SK-N-SH (cell line): ENCODE data around the gene NEK8. TPM values are rescaled to one million over a fixed set of nuclear protein-coding genes. Genes with fewer than 3 reads are reported as not detected.

Experiments used
- CTCF ChIA-PET: fragments of 300-600, 350-600 bp; formaldehyde crosslinking; extraction: SDS; loops from one replicate; lab custom pipeline; 2021; lab: Yijun Ruan, JAX
- POLR2A ChIA-PET: fragments of 350-600 bp; sonication (Branson Sonifier 250); formaldehyde crosslinking; extraction: SDS; loops from one replicate; lab custom pipeline; 2020; ENCODE audit warnings: antibody characterized with exemption, inconsistent platforms; lab: Yijun Ruan, JAX
- DNase-seq: peaks from one replicate; pipeline ENCODE4 v3.0.0; 2012
- H2AFZ ChIP-seq: fragments of 200-600 bp; sonication (generic); 2 replicates; pipeline ENCODE4 v1.8.1; 2016; ENCODE audit warnings: antibody characterized with exemption, mild to moderate bottlenecking, low read depth
- H3F3A ChIP-seq: fragments of 200-600 bp; sonication (generic); replicated peaks from 2 replicates; pipeline ENCODE3; 2016; ENCODE audit warnings: antibody characterized with exemption, mild to moderate bottlenecking; ENCODE audit not compliant: insufficient read depth
- H3K27ac ChIP-seq, 2 experiments: fragments of 200-500 bp in 1 of 2; fragments of 200-600 bp in 1 of 2; sonication (Bioruptor generic) in 1 of 2; sonication (generic), shearing (Covaris generic) in 1 of 2; 2 replicates each; pipeline versions ENCODE4 v1.5.1 to v1.6.1; 2014 to 2016; ENCODE audit warnings: low read depth in 2 of 2, inconsistent platforms in 1 of 2, low read length in 1 of 2, mild to moderate bottlenecking in 1 of 2, mixed read lengths in 1 of 2
- H3K27me3 ChIP-seq: fragments of 200-600 bp; sonication (generic), shearing (Covaris generic); 2 replicates; pipeline ENCODE4 v1.6.1; 2016; ENCODE audit warnings: mixed run types; ENCODE audit not compliant: insufficient read depth
- H3K36me3 ChIP-seq, 2 experiments: fragments of 200-500 bp in 1 of 2; fragments of 200-600 bp in 1 of 2; sonication (Bioruptor generic) in 1 of 2; sonication (generic) in 1 of 2; replicated peaks in 1 of 2; 2 replicates each; pipeline versions ENCODE3 to v1.5.1; 2014 to 2016; ENCODE audit warnings: low read length in 1 of 2, mild to moderate bottlenecking in 1 of 2; ENCODE audit not compliant: insufficient read depth in 2 of 2, control insufficient read depth in 1 of 2
- H3K4me1 ChIP-seq, 2 experiments: fragments of 200-500 bp in 1 of 2; fragments of 200-600 bp in 1 of 2; sonication (Bioruptor generic) in 1 of 2; sonication (generic), shearing (Covaris generic) in 1 of 2; 2 replicates each; pipeline versions ENCODE4 v1.5.1 to v1.6.1; 2014 to 2016; ENCODE audit warnings: low read depth in 1 of 2, low read length in 1 of 2, mixed run types in 1 of 2; ENCODE audit not compliant: insufficient read depth in 2 of 2, control insufficient read depth in 1 of 2
- H3K4me2 ChIP-seq: fragments of 200-600 bp; sonication (generic), shearing (Covaris generic); 2 replicates; pipeline ENCODE4 v1.6.1; 2017; ENCODE audit warnings: mixed run types
- H3K4me3 ChIP-seq, 2 experiments: fragments of 200-500 bp in 1 of 2; fragments of 200-600 bp in 1 of 2; sonication (Bioruptor generic) in 1 of 2; sonication (generic), shearing (Covaris generic) in 1 of 2; 2 replicates each; pipeline versions ENCODE4 v1.5.1 to v1.8.1; 2014 to 2016; ENCODE audit warnings: low read depth in 2 of 2, inconsistent platforms in 1 of 2, low read length in 1 of 2, mild to moderate bottlenecking in 1 of 2, mixed read lengths in 1 of 2, moderate library complexity in 1 of 2
- H3K79me2 ChIP-seq: fragments of 200-600 bp; sonication (generic); 2 replicates; pipeline ENCODE4 v1.8.1; 2017; ENCODE audit warnings: mild to moderate bottlenecking; ENCODE audit not compliant: insufficient read depth
- H3K9ac ChIP-seq: fragments of 200-600 bp; sonication (generic); 2 replicates; pipeline ENCODE4 v1.6.1; 2017; ENCODE audit warnings: mixed run types
- H3K9me2 ChIP-seq: fragments of 200-600 bp; sonication (generic); 2 replicates; pipeline ENCODE4 v1.6.1; 2017; ENCODE audit warnings: mixed run types
- H3K9me3 ChIP-seq: fragments of 200-600 bp; sonication (generic); 2 replicates; pipeline ENCODE4 v1.6.1; 2017; ENCODE audit warnings: mixed run types, mild to moderate bottlenecking, moderate library complexity
- H4K20me1 ChIP-seq: fragments of 200-600 bp; sonication (generic); 2 replicates; pipeline ENCODE4 v1.6.1; 2017; ENCODE audit warnings: mild to moderate bottlenecking, mixed run types; ENCODE audit not compliant: insufficient read depth
- CTCF ChIP-seq: fragments of 200-600 bp; sonication (generic); IDR thresholded peaks from 2 replicates; pipeline ENCODE4 v1.6.1; 2017; ENCODE audit warnings: antibody characterized with exemption, mild to moderate bottlenecking, moderate library complexity
- EZH2phosphoT487 ChIP-seq: fragments of 200-600 bp; sonication (generic); IDR thresholded peaks from 2 replicates; pipeline ENCODE4 v1.6.1; 2017; ENCODE audit warnings: low read depth, mixed run types, mild to moderate bottlenecking, antibody characterized with exemption, moderate library complexity, borderline replicate concordance
- FOSL2 ChIP-seq: IDR thresholded peaks from 2 replicates; pipeline ENCODE4 v1.4.0; 2012; ENCODE audit warnings: low read depth, mild to moderate bottlenecking, moderate library complexity, borderline replicate concordance
- FOXM1 ChIP-seq: IDR thresholded peaks from 2 replicates; pipeline ENCODE4 v1.4.0; 2012; ENCODE audit warnings: low read depth, mild to moderate bottlenecking
- GABPA ChIP-seq: IDR thresholded peaks from 2 replicates; pipeline ENCODE4 v1.4.0; 2012; ENCODE audit warnings: low read depth, mild to moderate bottlenecking
- GATA2 ChIP-seq: sonication (generic); formaldehyde crosslinking; IDR thresholded peaks from 2 replicates; pipeline ENCODE4 v1.5.0; 2020; ENCODE audit warnings: mild to moderate bottlenecking, missing genetic modification reagents
- JUND ChIP-seq: IDR thresholded peaks from 2 replicates; pipeline ENCODE4 v1.4.0; 2012
- MAX ChIP-seq: IDR thresholded peaks from 2 replicates; pipeline ENCODE4 v1.4.0; 2012; ENCODE audit warnings: low read depth
- NFIC ChIP-seq: IDR thresholded peaks from 2 replicates; pipeline ENCODE4 v1.4.0; 2012; ENCODE audit warnings: borderline replicate concordance
- RCOR1 ChIP-seq: fragments of 150-350 bp; IDR thresholded peaks from 2 replicates; pipeline ENCODE4 v1.6.1; 2017; ENCODE audit warnings: antibody characterized with exemption, low read length
- RFX5 ChIP-seq: IDR thresholded peaks from 2 replicates; pipeline ENCODE4 v1.6.1; 2012; ENCODE audit warnings: mild to moderate bottlenecking, improper control_type of control experiment, low read length
- SIN3A ChIP-seq: IDR thresholded peaks from 2 replicates; pipeline ENCODE4 v1.6.1; 2012; ENCODE audit warnings: low read depth, mild to moderate bottlenecking, low read length, moderate library complexity, borderline replicate concordance
- TAF1 ChIP-seq: IDR thresholded peaks from 2 replicates; pipeline ENCODE4 v1.6.1; 2012; ENCODE audit warnings: low read depth, mild to moderate bottlenecking, low read length, moderate library complexity, borderline replicate concordance
- USF1 ChIP-seq: IDR thresholded peaks from 2 replicates; pipeline ENCODE4 v1.4.0; 2012; ENCODE audit warnings: low read depth, borderline replicate concordance
- USF2 ChIP-seq: fragments of 150-350 bp; IDR thresholded peaks from 2 replicates; pipeline ENCODE4 v1.6.1; 2017; ENCODE audit warnings: antibody characterized with exemption, low read length, low read depth, borderline replicate concordance
- WGBS: methylation state at CpG from one replicate; pipeline ENCODE4 v1.1.6; 2017; ENCODE audit warnings: low lambda C conversion rate; 5-methylcytosine and 5-hydroxymethylcytosine counted together
- polyA plus RNA-seq, 3 experiments: library from polyadenylated mRNA; depleted of rRNA; stranded (reverse); fragments of >200 nt; gene quantifications; 2 replicates each; pipeline ENCODE4 v1.2.3, GENCODE V29; 2012

NEK8 gene
- polyA plus RNA-seq, 1 of the 3 experiments (the other 2 are of a cell fraction) = 6.0 TPM

GRCh38 chr17:28718333-28719020 lies 10.1 kb upstream of the NEK8 start:
- no peak overlapping the region for H3K4me3 ChIP-seq
- no peak overlapping the region for H3K4me2 ChIP-seq
- ChIA-PET CTCF (interaction anchor here (1.7 to 11.1 kb wide), 2 partner anchors 9 to 30 kb away, joined by 4 to 612 read pairs; partner anchors contain the start of gene TRAF4), POLR2A (interaction anchor here (1.8 to 3.8 kb wide), 3 partner anchors 8 to 27 kb away, joined by 11 to 46 read pairs (median 45); partner anchors contain the start of genes NEK8, PROCA1 and TRAF4)
- no peaks in the 10 kb centered on the region for H3K27me3 ChIP-seq
- H3K9ac ChIP-seq = no peak overlapping the region
- DNase-seq = no peak
- no peaks in the 10 kb centered on the region for H3K9me2 ChIP-seq
- no peaks in the 10 kb centered on the region for H3K9me3 ChIP-seq
- peaks cover 40% of the 10 kb centered on the region for H3F3A ChIP-seq
- peaks cover 28% of the 10 kb centered on the region for H4K20me1 ChIP-seq
- TF ChIP-seq GABPA (no peak), RFX5 (no peak), USF1 (no peak), TAF1 (no peak), RCOR1 (no peak)
- peaks cover 24 to 33% of the 10 kb centered on the region in 2 experiments for H3K36me3 ChIP-seq
- H2AFZ ChIP-seq = no peak overlapping the region
- H3K27ac ChIP-seq = peak overlapping the region; percentile 8 to 86; a peak in 3 of 4 replicates
- H3K4me1 ChIP-seq = peaks cover 7 to 13% of the 10 kb centered on the region in 2 experiments; a peak in 3 of 4 replicates
- 79% methylated on average over 18 of the region's 18 CpGs for WGBS
- H3K79me2 ChIP-seq = peaks cover 36% of the 10 kb centered on the region

- peaks cover 46% of the 10 kb centered on the region for H3F3A ChIP-seq
- WGBS = 53% methylated on average over 18 of the region's 18 CpGs
Observed at GRCh38 chr17:28719021-28719433, 9.6 kb upstream of the NEK8 start.

More at GRCh38 chr17:28719021-28719433, 9.6 kb upstream of the NEK8 start:
- H3K9me3 ChIP-seq = no peaks in the 10 kb centered on the region
- H3K4me3 ChIP-seq = peak overlapping the region; percentile 91 to 98
- peaks cover 30 to 39% of the 10 kb centered on the region in 2 experiments for H3K36me3 ChIP-seq
- CTCF ChIA-PET = interaction anchor here (1.0 to 11.1 kb wide), 5 partner anchors 8 to 234 kb away, joined by 3 to 612 read pairs (median 4); partner anchors contain the start of genes PROCA1 and TRAF4
- peaks cover 7 to 13% of the 10 kb centered on the region in 2 experiments; a peak in 3 of 4 replicates for H3K4me1 ChIP-seq
- no peak for DNase-seq
- no peak for TF ChIP-seq GATA2
- no peak for TF ChIP-seq USF2
- TF ChIP-seq NFIC = no peak
- TF ChIP-seq EZH2phosphoT487 = no peak
- no peak for TF ChIP-seq RFX5
- no peak for TF ChIP-seq FOXM1
- no peak for TF ChIP-seq CTCF
- TF ChIP-seq SIN3A = no peak
- TF ChIP-seq FOSL2 = no peak
- TF ChIP-seq JUND = no peak
- TF ChIP-seq MAX = no peak
- POLR2A ChIA-PET = interaction anchor here (0.6 to 3.8 kb wide), 16 partner anchors 8 to 383 kb away, joined by 3 to 46 read pairs (median 4); partner anchors contain the start of genes BLTP2, FAM222B, IFT20 and NEK8
- H2AFZ ChIP-seq = peak overlapping the region; percentile 90
- H3K79me2 ChIP-seq = peaks cover 36% of the 10 kb centered on the region
- no peaks in the 10 kb centered on the region for H3K27me3 ChIP-seq
- peaks cover 32% of the 10 kb centered on the region for H4K20me1 ChIP-seq
- H3K9ac ChIP-seq = peak overlapping the region; percentile 95
- no peaks in the 10 kb centered on the region for H3K9me2 ChIP-seq
- H3K27ac ChIP-seq = peak overlapping the region; percentile 86 to 93
- peak overlapping the region; percentile 92 for H3K4me2 ChIP-seq
